IMR-90 (cell line): ENCODE data around the gene ZBTB40. TPM values are rescaled to one million over a fixed set of nuclear protein-coding genes. Genes with fewer than 3 reads are reported as not detected.
A peak's percentile ranks its signal among the peaks of the same experiment; 100 is the strongest.

ENCODE experiments used
- ATAC-seq: fragments of 200-7000 bp; cut with Tn5 transposase; 2 replicates; pipeline ENCODE4 v1.9.1; 2020; ENCODE audit warnings: low read depth, mild to moderate bottlenecking, moderate library complexity
- BruUV-seq: library from RNA; stranded (reverse); fragments of 400-500 nt; replicated peaks from 2 replicates; lab custom pipeline; 2021; lab: Mats Ljungman, UMichigan
- CTCF ChIA-PET: fragments of 300-600 bp; formaldehyde crosslinking; extraction: SDS; loops from one replicate; lab custom pipeline; 2021; ENCODE audit warnings: antibody characterized with exemption; lab: Yijun Ruan, JAX
- POLR2A ChIA-PET: fragments of 300-600 bp; sonication (Branson Sonifier 250); formaldehyde crosslinking; loops from one replicate; lab custom pipeline; 2022; ENCODE audit warnings: antibody characterized with exemption; ENCODE audit not compliant: unreplicated experiment; lab: Charles Lee
- DNase-seq: peaks from one replicate; pipeline ENCODE4 v3.0.0; 2013
- H2AFZ ChIP-seq: replicated peaks from 2 replicates; pipeline ENCODE3; 2013; ENCODE audit warnings: low read length, mild to moderate bottlenecking; ENCODE audit not compliant: poor library complexity
- H2AK5ac ChIP-seq: 2 replicates; pipeline ENCODE4 v1.6.1; 2013; ENCODE audit warnings: low read depth, low read length, inconsistent platforms
- H2AK9ac ChIP-seq: replicated peaks from 2 replicates; pipeline ENCODE3; 2013; ENCODE audit warnings: mild to moderate bottlenecking, low read depth, low read length, moderate library complexity; ENCODE audit not compliant: poor library complexity
- H2BK120ac ChIP-seq: 2 replicates; pipeline ENCODE4 v1.6.1; 2013; ENCODE audit warnings: low read depth, low read length, inconsistent platforms
- H2BK15ac ChIP-seq: 3 replicates; pipeline ENCODE4 v1.6.1; 2013; ENCODE audit warnings: low read depth, low read length, inconsistent platforms
- H2BK20ac ChIP-seq: 2 replicates; pipeline ENCODE4 v1.6.1; 2013; ENCODE audit warnings: low read depth, mild to moderate bottlenecking, inconsistent platforms, low read length, moderate library complexity
- H2BK5ac ChIP-seq: 2 replicates; pipeline ENCODE4 v1.6.1; 2013; ENCODE audit warnings: mild to moderate bottlenecking, low read depth, low read length, inconsistent platforms; ENCODE audit not compliant: poor library complexity, severe bottlenecking
- H3K14ac ChIP-seq: replicated peaks from 2 replicates; pipeline ENCODE4 v1.6.1; 2013; ENCODE audit warnings: low read depth, low read length, inconsistent platforms
- H3K18ac ChIP-seq: 2 replicates; pipeline ENCODE4 v1.6.1; 2013; ENCODE audit warnings: low read depth, low read length, control low read depth
- H3K23ac ChIP-seq: 2 replicates; pipeline ENCODE4 v1.6.1; 2013; ENCODE audit warnings: low read depth, low read length, inconsistent platforms
- H3K27ac ChIP-seq: 2 replicates; pipeline ENCODE4 v1.5.1; 2013; ENCODE audit warnings: mild to moderate bottlenecking, control low read depth, low read length; ENCODE audit not compliant: insufficient read depth
- H3K27me3 ChIP-seq: 2 replicates; pipeline ENCODE4 v1.6.1; 2013; ENCODE audit warnings: low read length; ENCODE audit not compliant: control insufficient read depth, insufficient read depth
- H3K36me3 ChIP-seq: 2 replicates; pipeline ENCODE4 v1.6.1; 2013; ENCODE audit warnings: low read length, mixed read lengths; ENCODE audit not compliant: control insufficient read depth, insufficient read depth
- H3K4ac ChIP-seq: 2 replicates; pipeline ENCODE4 v1.6.1; 2013; ENCODE audit warnings: low read depth, low read length, inconsistent platforms
- H3K4me1 ChIP-seq: 2 replicates; pipeline ENCODE4 v1.6.1; 2013; ENCODE audit warnings: low read length, mixed read lengths; ENCODE audit not compliant: control insufficient read depth, insufficient read depth
- H3K4me2 ChIP-seq: 2 replicates; pipeline ENCODE4 v1.6.1; 2013; ENCODE audit warnings: low read depth, mild to moderate bottlenecking, control low read depth, low read length, moderate library complexity
- H3K4me3 ChIP-seq: 2 replicates; pipeline ENCODE4 v1.5.1; 2013; ENCODE audit warnings: low read depth, mild to moderate bottlenecking, control low read depth, low read length, moderate library complexity; ENCODE audit not compliant: insufficient read depth
- H3K56ac ChIP-seq: 2 replicates; pipeline ENCODE4 v1.6.1; 2013; ENCODE audit warnings: low read length, inconsistent platforms; ENCODE audit not compliant: insufficient read depth; ENCODE audit errors: extremely low read depth
- H3K79me1 ChIP-seq, 2 experiments: 2 replicates each; pipeline ENCODE4 v1.6.1; 2013; ENCODE audit warnings: low read length in 2 of 2, inconsistent platforms in 1 of 2, low read depth in 1 of 2
- H3K9ac ChIP-seq: 2 replicates; pipeline ENCODE4 v1.6.1; 2013; ENCODE audit warnings: low read depth, low read length, control low read depth
- H3K9me1 ChIP-seq: 2 replicates; pipeline ENCODE4 v1.6.1; 2013; ENCODE audit warnings: low read length, inconsistent platforms; ENCODE audit not compliant: insufficient read depth
- H3K9me3 ChIP-seq: 2 replicates; pipeline ENCODE4 v1.6.1; 2013; ENCODE audit warnings: low read length; ENCODE audit not compliant: control insufficient read depth, insufficient read depth
- H4K20me1 ChIP-seq: 2 replicates; pipeline ENCODE4 v1.6.1; 2013; ENCODE audit warnings: low read length, inconsistent platforms; ENCODE audit not compliant: insufficient read depth
- H4K5ac ChIP-seq: 2 replicates; pipeline ENCODE4 v1.6.1; 2013; ENCODE audit warnings: mild to moderate bottlenecking, low read depth, low read length, control low read depth
- H4K8ac ChIP-seq, 2 experiments: 2 replicates each; pipeline ENCODE4 v1.6.1; 2013; ENCODE audit warnings: low read depth in 2 of 2, low read length in 2 of 2, control low read depth in 1 of 2, inconsistent platforms in 1 of 2
- H4K91ac ChIP-seq: 2 replicates; pipeline ENCODE4 v1.6.1; 2013; ENCODE audit warnings: low read depth, low read length, inconsistent platforms; ENCODE audit not compliant: insufficient read depth
- CEBPB ChIP-seq: IDR thresholded peaks from 2 replicates; pipeline ENCODE4 v1.6.1; 2012; ENCODE audit warnings: low read depth, low read length, improper control_type of control experiment
- CHD1 ChIP-seq: IDR thresholded peaks from 2 replicates; pipeline ENCODE4 v1.6.1; 2012; ENCODE audit warnings: low read depth, low read length, improper control_type of control experiment
- FOS ChIP-seq: fragments of 150-350 bp; IDR thresholded peaks from 2 replicates; pipeline ENCODE4 v1.6.1; 2016; ENCODE audit warnings: low read depth, low read length
- MAFK ChIP-seq: IDR thresholded peaks from 2 replicates; pipeline ENCODE4 v1.6.1; 2012; ENCODE audit warnings: low read depth, low read length, improper control_type of control experiment
- MAZ ChIP-seq: IDR thresholded peaks from 2 replicates; pipeline ENCODE4 v1.6.1; 2012; ENCODE audit warnings: low read depth, mild to moderate bottlenecking, low read length, improper control_type of control experiment, moderate library complexity, borderline replicate concordance
- MXI1 ChIP-seq: IDR thresholded peaks from 2 replicates; pipeline ENCODE4 v1.6.1; 2012; ENCODE audit warnings: low read depth, mild to moderate bottlenecking, low read length, moderate library complexity, borderline replicate concordance
- NFE2L2 ChIP-seq: fragments of 150-350 bp; IDR thresholded peaks from 2 replicates; pipeline ENCODE4 v1.6.1; 2016; ENCODE audit warnings: low read depth, mild to moderate bottlenecking, low read length
- POLR2A ChIP-seq: IDR thresholded peaks from 2 replicates; pipeline ENCODE4 v1.6.1; 2012; ENCODE audit warnings: mild to moderate bottlenecking, low read depth, low read length
- RCOR1 ChIP-seq: IDR thresholded peaks from 2 replicates; pipeline ENCODE4 v1.6.1; 2012; ENCODE audit warnings: mild to moderate bottlenecking, low read length, improper control_type of control experiment; ENCODE audit not compliant: insufficient replicate concordance
- SMC3 ChIP-seq: fragments of 150-350 bp; IDR thresholded peaks from 2 replicates; pipeline ENCODE4 v1.6.1; 2016; ENCODE audit warnings: low read depth, mild to moderate bottlenecking, antibody characterized with exemption, low read length, moderate library complexity
- WGBS, 2 experiments: methylation state at CpG; one replicate each; pipeline versions ENCODE4 v1.1.5 to v1.1.7; 2013; ENCODE audit warnings: missing lambda C conversion rate in 2 of 2; ENCODE audit not compliant: insufficient read length in 1 of 2; ENCODE audit errors: extremely low coverage in 2 of 2; 5-methylcytosine and 5-hydroxymethylcytosine counted together
- dilution Hi-C: fragments of 300-500 bp; cut with HindIII; formaldehyde crosslinking; loops from one replicate; pipeline ENCODE4 v1.14.3; 2018; ENCODE audit warnings: low sequenced_read_pairs; ENCODE audit not compliant: unreplicated experiment
- in situ Hi-C: fragments of 300-500 bp; cut with MboI; formaldehyde crosslinking; loops from 3 replicates; pipeline ENCODE4 v1.14.3; 2019; ENCODE audit warnings: low sequenced_read_pairs, inconsistent platforms, mixed read lengths
- intact Hi-C: fragments of 100-400 bp; cut with micrococcal nuclease; formaldehyde crosslinking; loops from 2 replicates; pipeline ENCODE4 v1.10.0; 2022
- polyA plus RNA-seq, 3 experiments: library from polyadenylated mRNA; depleted of rRNA; stranded (reverse); fragments of >200 nt; gene quantifications; 2 replicates each; pipeline ENCODE4 v1.2.3, GENCODE V29; 2012; ENCODE audit warnings: low replicate concordance in 1 of 3
- total RNA-seq: library from RNA; depleted of rRNA; stranded (reverse); fragments of >200 nt; gene quantifications from 2 replicates; pipeline ENCODE4 v1.2.3, GENCODE V29; 2012
- TF ChIP-seq, protein P1 (sequence below): fragments of 150-350 bp; IDR thresholded peaks from 2 replicates; pipeline ENCODE4 v1.6.1; 2016; ENCODE audit warnings: low read depth, mild to moderate bottlenecking, low read length, moderate library complexity, borderline replicate concordance
- TF ChIP-seq, protein P2 (sequence below): conservative IDR thresholded peaks from 2 replicates; pipeline ENCODE4 v1.5.1; 2012; ENCODE audit warnings: mild to moderate bottlenecking, low read depth, low read length, improper control_type of control experiment

The ZBTB40 gene
- total and polyA plus RNA-seq, 2 of the 4 experiments (the other 2 are of a cell fraction), result 6.0 to 9.7 TPM

DNA sequence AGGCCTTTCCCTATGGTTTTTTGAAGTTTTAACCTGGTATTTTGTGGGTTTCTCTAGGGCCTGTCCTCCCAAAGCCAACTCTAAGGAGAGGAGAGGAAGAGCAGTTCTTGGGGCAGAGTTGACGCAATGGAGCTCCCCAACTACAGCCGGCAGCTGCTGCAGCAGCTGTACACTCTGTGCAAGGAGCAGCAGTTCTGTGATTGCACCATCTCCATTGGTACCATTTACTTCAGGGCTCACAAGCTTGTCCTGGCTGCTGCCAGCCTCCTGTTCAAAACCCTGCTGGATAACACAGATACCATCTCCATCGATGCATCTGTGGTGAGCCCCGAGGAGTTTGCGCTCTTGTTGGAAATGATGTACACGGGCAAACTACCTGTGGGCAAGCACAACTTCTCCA, 38.2 kb downstream of the ZBTB40 start:
- ATAC-seq (peak; percentile 32; the same call in 1 of the 2 replicates), DNase-seq (no peak)
- Histone ChIP-seq H3K56ac (no peak overlapping the region), H3K18ac (no peak overlapping the region), H3K4me2 (no peak overlapping the region), H3K4me3 (no peak overlapping the region), H3K36me3 (no peaks in the 10 kb centered on the region; the same call in 1 of the 2 replicates), H2BK5ac (no peak overlapping the region), H4K8ac (no peak overlapping the region), H2AK9ac (no peak overlapping the region), H3K79me1 (peaks cover 17 to 19% of the 10 kb centered on the region in 2 experiments), H4K20me1 (peaks cover 7% of the 10 kb centered on the region; the same call in 1 of the 2 replicates), H2AK5ac (no peak overlapping the region), H3K9me1 (0 out of 2 replicates have a peak, but pooled peaks cover 3% of the 10 kb centered on the region), H2AFZ (no peak overlapping the region), H4K91ac (no peak overlapping the region), H3K4me1 (no peaks in the 10 kb centered on the region), H4K5ac (no peak overlapping the region), H3K23ac (no peak overlapping the region), H3K9ac (no peak overlapping the region), H3K14ac (no peak overlapping the region), H3K4ac (no peak overlapping the region), H3K27ac (no peak overlapping the region), H2BK20ac (no peak overlapping the region), H3K9me3 (no peaks in the 10 kb centered on the region), H3K27me3 (no peaks in the 10 kb centered on the region), H2BK120ac (no peak overlapping the region), H2BK15ac (no peak overlapping the region)
- intact Hi-C loops, result no loop called here
- dilution Hi-C loops, result no loop called here
- TF ChIP-seq CEBPB (no peak), SMC3 (no peak), POLR2A (no peak), MAFK (no peak), MAZ (no peak), RCOR1 (no peak), MXI1 (no peak), NFE2L2 (no peak), CHD1 (no peak), FOS (no peak)
- TF ChIP-seq, protein P1, sequence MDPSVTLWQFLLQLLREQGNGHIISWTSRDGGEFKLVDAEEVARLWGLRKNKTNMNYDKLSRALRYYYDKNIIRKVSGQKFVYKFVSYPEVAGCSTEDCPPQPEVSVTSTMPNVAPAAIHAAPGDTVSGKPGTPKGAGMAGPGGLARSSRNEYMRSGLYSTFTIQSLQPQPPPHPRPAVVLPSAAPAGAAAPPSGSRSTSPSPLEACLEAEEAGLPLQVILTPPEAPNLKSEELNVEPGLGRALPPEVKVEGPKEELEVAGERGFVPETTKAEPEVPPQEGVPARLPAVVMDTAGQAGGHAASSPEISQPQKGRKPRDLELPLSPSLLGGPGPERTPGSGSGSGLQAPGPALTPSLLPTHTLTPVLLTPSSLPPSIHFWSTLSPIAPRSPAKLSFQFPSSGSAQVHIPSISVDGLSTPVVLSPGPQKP, result no peak
- TF ChIP-seq, protein P2, sequence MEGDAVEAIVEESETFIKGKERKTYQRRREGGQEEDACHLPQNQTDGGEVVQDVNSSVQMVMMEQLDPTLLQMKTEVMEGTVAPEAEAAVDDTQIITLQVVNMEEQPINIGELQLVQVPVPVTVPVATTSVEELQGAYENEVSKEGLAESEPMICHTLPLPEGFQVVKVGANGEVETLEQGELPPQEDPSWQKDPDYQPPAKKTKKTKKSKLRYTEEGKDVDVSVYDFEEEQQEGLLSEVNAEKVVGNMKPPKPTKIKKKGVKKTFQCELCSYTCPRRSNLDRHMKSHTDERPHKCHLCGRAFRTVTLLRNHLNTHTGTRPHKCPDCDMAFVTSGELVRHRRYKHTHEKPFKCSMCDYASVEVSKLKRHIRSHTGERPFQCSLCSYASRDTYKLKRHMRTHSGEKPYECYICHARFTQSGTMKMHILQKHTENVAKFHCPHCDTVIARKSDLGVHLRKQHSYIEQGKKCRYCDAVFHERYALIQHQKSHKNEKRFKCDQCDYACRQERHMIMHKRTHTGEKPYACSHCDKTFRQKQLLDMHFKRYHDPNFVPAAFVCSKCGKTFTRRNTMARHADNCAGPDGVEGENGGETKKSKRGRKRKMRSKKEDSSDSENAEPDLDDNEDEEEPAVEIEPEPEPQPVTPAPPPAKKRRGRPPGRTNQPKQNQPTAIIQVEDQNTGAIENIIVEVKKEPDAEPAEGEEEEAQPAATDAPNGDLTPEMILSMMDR, result no peak
- in situ Hi-C loops, result no loop called here
- no CpG with 5 or more reads among the region's 6 CpGs for WGBS, 2 experiments
- no TSS peak for BruUV-seq
- CTCF ChIA-PET, result no interaction called here
- POLR2A ChIA-PET, result no interaction called here
